ENCODE results near the gene PRDX2. TPM values are rescaled to one million over a fixed set of nuclear protein-coding genes. Genes with fewer than 3 reads are reported as not detected.
A peak's percentile ranks its signal among the peaks of the same experiment; 100 is the strongest.
"Not testable (repeated sequence)": the region's sequence is repeated elsewhere in the genome, so short reads cannot be mapped to it uniquely, and the experiment has no call there.

Gene PRDX2
- total RNA-seq, 1 experiment from 2014 or later: 295 TPM

DNA sequence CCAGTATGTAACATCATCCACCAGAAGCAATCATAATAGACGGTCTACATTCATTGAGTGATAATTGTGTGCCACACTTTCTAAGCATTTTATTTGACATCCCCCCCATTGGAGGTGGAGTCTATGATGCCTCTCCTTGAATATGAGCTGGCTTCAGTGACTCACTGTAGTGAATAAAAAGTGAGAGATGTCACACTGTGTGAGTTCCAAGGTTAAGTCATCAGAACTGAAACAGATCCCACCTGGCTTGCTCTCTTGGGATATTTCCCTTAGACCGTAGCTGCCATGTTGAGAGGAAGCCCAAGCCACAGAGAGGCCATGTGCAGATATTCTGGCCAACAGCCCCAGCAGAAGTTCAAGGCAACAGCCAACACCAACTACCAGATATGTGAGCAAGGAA lies 20.2 kb upstream of the PRDX2 start:
- BruUV-seq (replicated peaks): no TSS peak
- intact Hi-C loops (cut with micrococcal nuclease): no loop called here
- H3K27ac Mint-ChIP-seq (ENCODE audit: low read depth, unreplicated experiment): no peak overlapping the region
- DNase-seq (ENCODE audit: unreplicated experiment): no peak
- peaks cover 8% of the 10 kb centered on the region for H3K9me3 Mint-ChIP-seq (ENCODE audit: unreplicated experiment)
- CTCF ChIA-PET: interaction anchor here (0.6 to 0.7 kb wide), 2 partner anchors 10 to 88 kb away, joined by 3 to 4 read pairs; no protein-coding TSS in a partner anchor
- TF ChIP-seq CTCF (IDR thresholded peaks at IDR 0.05; ENCODE audit: unreplicated experiment): no peak
- H3K27me3 Mint-ChIP-seq (ENCODE audit: insufficient read depth, unreplicated experiment): no peaks in the 10 kb centered on the region
- H3K36me3 Mint-ChIP-seq (ENCODE audit: insufficient read depth, unreplicated experiment): no peaks in the 10 kb centered on the region
- no peaks in the 10 kb centered on the region for H3K4me1 Mint-ChIP-seq (ENCODE audit: insufficient read depth, unreplicated experiment)
- POLR2A ChIA-PET: no interaction called here
- H3K4me3 Mint-ChIP-seq (ENCODE audit: unreplicated experiment): no peak overlapping the region

- H3K4me3 Mint-ChIP-seq (ENCODE audit: unreplicated experiment); H3K27me3 Mint-ChIP-seq (ENCODE audit: insufficient read depth, unreplicated experiment); POLR2A ChIA-PET; BruUV-seq (replicated peaks); H3K9me3 Mint-ChIP-seq (ENCODE audit: unreplicated experiment); DNase-seq (ENCODE audit: unreplicated experiment); H3K27ac Mint-ChIP-seq (ENCODE audit: low read depth, unreplicated experiment); H3K4me1 Mint-ChIP-seq (ENCODE audit: insufficient read depth, unreplicated experiment); intact Hi-C loops (cut with micrococcal nuclease): not testable (repeated sequence)
- peaks cover 24% of the 10 kb centered on the region for H3K36me3 Mint-ChIP-seq (ENCODE audit: insufficient read depth, unreplicated experiment)
- CTCF ChIA-PET: interaction anchor here (0.6 to 0.9 kb wide), 2 partner anchors 41 to 321 kb away, joined by 3 to 6 read pairs; no protein-coding TSS in a partner anchor
These were observed 16.2 kb upstream of the PRDX2 start for GRCh38 chr19:12817810-12818209.

DNA sequence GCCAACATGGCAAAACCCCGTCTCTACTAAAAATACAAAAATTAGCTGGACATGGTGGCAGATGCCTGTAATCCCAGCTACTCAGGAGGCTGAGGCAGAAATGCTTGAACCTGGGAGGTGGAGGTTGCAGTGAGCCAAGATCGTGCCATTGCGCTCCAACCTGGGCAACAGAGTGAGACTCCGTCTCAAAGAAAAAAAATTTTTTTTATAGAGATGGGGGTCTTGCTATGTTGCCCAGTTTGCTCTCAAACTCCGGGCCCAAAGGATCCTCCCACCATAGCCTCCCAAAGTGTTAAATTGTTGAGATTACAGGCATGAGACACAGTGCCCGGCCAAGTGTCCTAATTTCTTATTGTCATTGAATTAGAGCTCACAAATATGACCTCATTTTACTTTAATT lies 15.6 kb upstream of the PRDX2 start:
- H3K27me3 Mint-ChIP-seq (ENCODE audit: insufficient read depth, unreplicated experiment); H3K4me1 Mint-ChIP-seq (ENCODE audit: insufficient read depth, unreplicated experiment); BruUV-seq (replicated peaks); H3K9me3 Mint-ChIP-seq (ENCODE audit: unreplicated experiment); intact Hi-C loops (cut with micrococcal nuclease); H3K27ac Mint-ChIP-seq (ENCODE audit: low read depth, unreplicated experiment); DNase-seq (ENCODE audit: unreplicated experiment); H3K4me3 Mint-ChIP-seq (ENCODE audit: unreplicated experiment): not testable (repeated sequence)
- ChIA-PET CTCF (interaction anchor here (0.6 to 1.8 kb wide), 4 partner anchors 30 to 64 kb away, joined by 3 to 6 read pairs (median 4); no protein-coding TSS in a partner anchor), POLR2A (interaction anchor here (0.6 kb wide), 3 partner anchors 14 to 34 kb away, joined by 3 read pairs; partner anchors contain the start of gene JUNB)
- peaks cover 26% of the 10 kb centered on the region for H3K36me3 Mint-ChIP-seq (ENCODE audit: insufficient read depth, unreplicated experiment)

- Mint-ChIP-seq H3K27me3 (ENCODE audit: insufficient read depth, unreplicated experiment) (no peaks in the 10 kb centered on the region), H3K4me1 (ENCODE audit: insufficient read depth, unreplicated experiment) (no peaks in the 10 kb centered on the region), H3K4me3 (ENCODE audit: unreplicated experiment) (no peak overlapping the region), H3K36me3 (ENCODE audit: insufficient read depth, unreplicated experiment) (peaks cover 26% of the 10 kb centered on the region), H3K9me3 (ENCODE audit: unreplicated experiment) (no peaks in the 10 kb centered on the region), H3K27ac (ENCODE audit: low read depth, unreplicated experiment) (no peak overlapping the region)
- no peak for TF ChIP-seq CTCF (IDR thresholded peaks at IDR 0.05; ENCODE audit: unreplicated experiment)
- intact Hi-C loops (cut with micrococcal nuclease): no loop called here
- BruUV-seq (replicated peaks): no TSS peak
- POLR2A ChIA-PET: no interaction called here
- CTCF ChIA-PET: interaction anchor here (1.0 to 1.7 kb wide), 3 partner anchors 24 to 49 kb away, joined by 5 to 6 read pairs (median 6); no protein-coding TSS in a partner anchor
- no peak for DNase-seq (ENCODE audit: unreplicated experiment)
These were observed 13.5 kb upstream of the PRDX2 start for GRCh38 chr19:12815088-12815487.

DNA sequence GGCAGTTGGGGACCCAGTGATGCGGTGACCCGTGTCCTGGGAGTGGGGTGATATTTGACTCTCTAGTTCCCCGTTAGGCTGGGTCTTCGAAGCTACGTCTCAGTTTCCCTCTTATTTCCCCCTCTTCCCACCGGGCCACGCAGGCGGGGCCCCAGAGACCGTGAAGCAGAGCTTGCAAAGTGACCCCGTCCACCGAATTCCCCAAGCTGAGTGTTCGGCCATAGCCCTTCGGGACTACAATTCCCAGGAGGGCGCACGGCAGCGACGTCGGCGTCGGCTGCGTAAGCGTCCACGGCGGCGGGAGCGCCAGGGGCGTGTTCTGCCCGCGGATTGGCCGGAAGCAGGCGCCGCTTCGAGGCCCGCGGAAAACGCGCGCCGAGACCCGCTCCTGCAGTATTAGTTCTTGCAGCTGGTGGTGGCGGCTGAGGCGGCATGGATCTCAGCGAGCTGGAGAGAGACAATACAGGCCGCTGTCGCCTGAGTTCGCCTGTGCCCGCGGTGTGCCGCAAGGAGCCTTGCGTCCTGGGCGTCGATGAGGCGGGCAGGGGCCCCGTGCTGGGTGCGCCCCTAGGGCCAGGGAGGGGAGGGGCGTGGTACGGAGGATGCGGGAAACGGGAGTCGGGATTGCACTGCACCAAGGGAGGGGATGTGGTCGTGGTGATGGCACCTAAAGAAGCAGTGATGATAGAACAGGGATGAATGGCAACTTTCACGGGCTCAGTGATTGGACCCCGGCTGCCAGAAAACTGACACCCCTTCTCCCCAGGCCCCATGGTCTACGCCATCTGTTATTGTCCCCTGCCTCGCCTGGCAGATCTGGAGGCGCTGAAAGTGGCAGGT lies 4.9 kb upstream of the PRDX2 start, which contains the start of gene RNASEH2A:
TSS of gene RNASEH2A (plus strand) at position 343 of the 840 bp plus-strand sequence. CDS start at position 433, 90 bp downstream.
- ChIA-PET CTCF (interaction anchor here (0.9 to 1.8 kb wide), 3 partner anchors 10 to 46 kb away, joined by 4 to 7 read pairs (median 4); no protein-coding TSS in a partner anchor), POLR2A (interaction anchor here (0.6 to 1.7 kb wide), 12 partner anchors 10 to 1480 kb away, joined by 3 to 10 read pairs (median 5); partner anchors contain the start of genes DNASE2, GCDH, JUNB and ZNF490)
- BruUV-seq (replicated peaks): TSS peak; percentile 57
- Mint-ChIP-seq H3K27me3 (ENCODE audit: insufficient read depth, unreplicated experiment) (no peaks in the 10 kb centered on the region), H3K27ac (ENCODE audit: low read depth, unreplicated experiment) (peak within 1 kb of the TSS; percentile 83), H3K4me3 (ENCODE audit: unreplicated experiment) (peak within 1 kb of the TSS; percentile 94), H3K4me1 (ENCODE audit: insufficient read depth, unreplicated experiment) (peaks cover 15% of the 10 kb centered on the region), H3K36me3 (ENCODE audit: insufficient read depth, unreplicated experiment) (peaks cover 6% of the 10 kb centered on the region), H3K9me3 (ENCODE audit: unreplicated experiment) (no peaks in the 10 kb centered on the region)
- peak; percentile 89 for DNase-seq (ENCODE audit: unreplicated experiment)
- intact Hi-C loops (cut with micrococcal nuclease): no loop called here
- TF ChIP-seq CTCF (IDR thresholded peaks at IDR 0.05; ENCODE audit: unreplicated experiment): no peak
